Gastrocnemius medialis (tissue), 4 donors: Measurements from ENCODE around the gene NELFB. TPM values are rescaled to one million over a fixed set of nuclear protein-coding genes. Genes with fewer than 3 reads are reported as not detected.
A peak's percentile ranks its signal among the peaks of the same experiment; 100 is the strongest.

Source experiments
- ATAC-seq, 2 donors: fragments of 150-250 bp; one replicate each; pipeline ENCODE4 v1.9.1; 2016
- DNase-seq, 2 donors: peaks; one replicate each; pipeline ENCODE4 v3.0.0-alpha.2; 2019
- H3K27ac ChIP-seq, 4 donors: fragments of 200-600 bp; sonication (generic); 1 replicate in 1 of 4; 2 replicates in 3 of 4; pipeline ENCODE4 v1.5.1; 2016 to 2018; ENCODE audit warnings: mild to moderate bottlenecking in 2 of 4, moderate library complexity in 1 of 4
- H3K27me3 ChIP-seq, 3 donors: fragments of 200-600 bp; sonication (generic) in 2 of 3; 1 replicate in 1 of 3; 2 replicates in 2 of 3; pipeline versions ENCODE4 v1.5.1 to v1.6.0; 2016 to 2019; ENCODE audit warnings: mild to moderate bottlenecking in 1 of 3, moderate library complexity in 1 of 3
- H3K36me3 ChIP-seq, 2 donors: fragments of 200-600 bp; sonication (generic) in 1 of 2; one replicate each; pipeline ENCODE4 v1.5.1; 2017 to 2018
- H3K4me1 ChIP-seq, 2 donors: fragments of 200-600 bp; sonication (generic) in 1 of 2; one replicate each; pipeline ENCODE4 v1.5.1; 2016 to 2017; ENCODE audit warnings: mild to moderate bottlenecking in 2 of 2
- H3K4me3 ChIP-seq, 4 donors: fragments of 200-600 bp; sonication (generic) in 3 of 4; 1 replicate in 1 of 4; 2 replicates in 3 of 4; pipeline ENCODE4 v1.5.1; 2016 to 2019; ENCODE audit warnings: mild to moderate bottlenecking in 2 of 4
- H3K9me3 ChIP-seq, 3 donors: fragments of 200-600 bp; sonication (generic) in 2 of 3; 1 replicate in 1 of 3; 2 replicates in 2 of 3; pipeline ENCODE4 v1.5.1; 2016 to 2019
- POLR2A ChIP-seq, 2 donors: fragments of 450-650 bp; IDR thresholded peaks; one replicate each; pipeline ENCODE4 v1.6.1; 2017; ENCODE audit warnings: antibody characterized with exemption in 2 of 2, mild to moderate bottlenecking in 2 of 2, moderate library complexity in 2 of 2
- in situ Hi-C, 4 donors: fragments of 200-750 bp; cut with MboI; loops; one replicate each; pipeline versions ENCODE4 v1.15.0 to v1.8.0; 2017; ENCODE audit warnings: low sequenced_read_pairs in 4 of 4
- intact Hi-C: fragments of 100-400 bp; cut with DNase I; formaldehyde crosslinking; loops from one replicate; pipeline ENCODE4 v1.15.1; 2023; ENCODE audit warnings: low total_unique reads
- total RNA-seq, 4 donors: library from RNA; depleted of rRNA; stranded (reverse); fragments of >200 nt; gene quantifications; one replicate each; pipeline versions ENCODE4 v1.1.0 to v1.2.3, GENCODE V29; 2016
- TF ChIP-seq, protein P1 (sequence below), 5 experiments: fragments of 450-650 bp in 3 of 5; fragments of 200-600 bp in 2 of 5; sonication (generic) in 2 of 5; IDR thresholded peaks in 4 of 5; conservative IDR thresholded peaks in 1 of 5; 1 replicate in 4 of 5; 2 replicates in 1 of 5; pipeline ENCODE4 v1.5.1; 2016 to 2019; ENCODE audit warnings: antibody characterized with exemption in 5 of 5, mild to moderate bottlenecking in 3 of 5, moderate library complexity in 3 of 5

NELFB gene
- total RNA-seq, 4 donors from 2014 or later = 21.6 to 61.5 (median 39.4) TPM

GRCh38 chr9:137298401-137299202 is 43.5 kb downstream of the NELFB start:
- Histone ChIP-seq H3K36me3 (no peaks in the 10 kb centered on the region), H3K9me3 (no peaks in the 10 kb centered on the region), H3K4me3 (peak overlapping the region; percentile 20 to 55 (median 32)), H3K27ac (peak overlapping the region; percentile 24 to 81 (median 79)), H3K4me1 (peaks cover 0 to 12% of the 10 kb centered on the region in 2 donors), H3K27me3 (peaks cover 60 to 65% (median 63%) of the 10 kb centered on the region in 3 donors)
- no peak for DNase-seq
- in situ Hi-C loops (loop anchor here (10.0 to 25.0 kb wide), 2 partner anchors 106 to 114 kb away; partner anchors contain the start of genes EXD3 (in 3 of the 4) and NOXA1 (in 3 of the 4)), intact Hi-C loops (no loop called here)
- ATAC-seq = no peak
- no peak for TF ChIP-seq POLR2A (IDR thresholded peaks at IDR 0.05)
- TF ChIP-seq, protein P1, sequence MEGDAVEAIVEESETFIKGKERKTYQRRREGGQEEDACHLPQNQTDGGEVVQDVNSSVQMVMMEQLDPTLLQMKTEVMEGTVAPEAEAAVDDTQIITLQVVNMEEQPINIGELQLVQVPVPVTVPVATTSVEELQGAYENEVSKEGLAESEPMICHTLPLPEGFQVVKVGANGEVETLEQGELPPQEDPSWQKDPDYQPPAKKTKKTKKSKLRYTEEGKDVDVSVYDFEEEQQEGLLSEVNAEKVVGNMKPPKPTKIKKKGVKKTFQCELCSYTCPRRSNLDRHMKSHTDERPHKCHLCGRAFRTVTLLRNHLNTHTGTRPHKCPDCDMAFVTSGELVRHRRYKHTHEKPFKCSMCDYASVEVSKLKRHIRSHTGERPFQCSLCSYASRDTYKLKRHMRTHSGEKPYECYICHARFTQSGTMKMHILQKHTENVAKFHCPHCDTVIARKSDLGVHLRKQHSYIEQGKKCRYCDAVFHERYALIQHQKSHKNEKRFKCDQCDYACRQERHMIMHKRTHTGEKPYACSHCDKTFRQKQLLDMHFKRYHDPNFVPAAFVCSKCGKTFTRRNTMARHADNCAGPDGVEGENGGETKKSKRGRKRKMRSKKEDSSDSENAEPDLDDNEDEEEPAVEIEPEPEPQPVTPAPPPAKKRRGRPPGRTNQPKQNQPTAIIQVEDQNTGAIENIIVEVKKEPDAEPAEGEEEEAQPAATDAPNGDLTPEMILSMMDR (IDR thresholded peaks at IDR 0.05 in 4 of 5, conservative IDR thresholded peaks at IDR 0.05 in 1 of 5) = no peak

DNA sequence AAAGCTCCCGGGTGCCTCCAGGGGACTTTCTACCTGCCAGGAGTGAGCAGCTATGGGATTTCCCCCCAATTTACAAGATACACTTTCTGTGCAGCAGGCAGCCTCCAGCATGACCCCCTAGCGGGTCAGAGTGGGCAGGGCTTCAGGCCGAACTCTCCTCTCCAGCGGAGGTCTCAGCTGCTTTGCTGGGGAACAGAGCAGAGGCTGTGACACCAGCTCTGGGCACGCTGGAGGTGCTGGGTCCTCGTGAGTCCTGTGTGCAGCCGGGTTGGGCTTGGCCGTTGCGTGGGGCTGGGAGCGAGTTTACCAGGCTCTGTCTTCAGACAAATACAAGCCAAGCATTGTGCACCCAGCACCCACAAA is 44.1 kb downstream of the NELFB start:
- Histone ChIP-seq H3K27me3 (peaks cover 56 to 59% (median 58%) of the 10 kb centered on the region in 3 donors), H3K4me3 (peak overlapping the region; percentile 18 to 55 (median 32))

GRCh38 chr9:137299938-137300337 is 44.8 kb downstream of the NELFB start:
- peak overlapping the region; percentile 17 to 81 (median 79) for H3K27ac ChIP-seq
- H3K4me3 ChIP-seq = peak overlapping the region; percentile 44 to 61 (median 52)
- ATAC-seq (no peak), DNase-seq (no peak)
- no peaks in the 10 kb centered on the region for H3K36me3 ChIP-seq
- intact Hi-C loops = no loop called here
- in situ Hi-C loops = loop anchor here (10.0 to 25.0 kb wide), 2 partner anchors 105 to 112 kb away; partner anchors contain the start of genes EXD3 (in 3 of the 4) and NOXA1 (in 3 of the 4)
- peaks cover 7 to 16% of the 10 kb centered on the region in 2 donors for H3K4me1 ChIP-seq
- H3K27me3 ChIP-seq = peaks cover 50 to 52% (median 50%) of the 10 kb centered on the region in 3 donors
- no peaks in the 10 kb centered on the region for H3K9me3 ChIP-seq
- TF ChIP-seq POLR2A (IDR thresholded peaks at IDR 0.05) = no peak
- TF ChIP-seq, protein P1 (IDR thresholded peaks at IDR 0.05 in 4 of 5, conservative IDR thresholded peaks at IDR 0.05 in 1 of 5) = no peak

More for the DNA sequence above, 44.1 kb downstream of the NELFB start:
- intact Hi-C loops (no loop called here), in situ Hi-C loops (loop anchor here (10.0 to 25.0 kb wide), 2 partner anchors 106 to 113 kb away; partner anchors contain the start of genes EXD3 (in 3 of the 4) and NOXA1 (in 3 of the 4))
- TF ChIP-seq POLR2A (IDR thresholded peaks at IDR 0.05) = no peak
- TF ChIP-seq, protein P1 (IDR thresholded peaks at IDR 0.05 in 4 of 5, conservative IDR thresholded peaks at IDR 0.05 in 1 of 5) = no peak
- Histone ChIP-seq H3K9me3 (no peaks in the 10 kb centered on the region), H3K27ac (peak overlapping the region in 3 of 4 donors; percentile 78 to 81 (median 80)), H3K36me3 (no peaks in the 10 kb centered on the region), H3K4me1 (peaks cover 0 to 12% of the 10 kb centered on the region in 2 donors)
- DNase-seq (no peak), ATAC-seq (no peak)

DNA sequence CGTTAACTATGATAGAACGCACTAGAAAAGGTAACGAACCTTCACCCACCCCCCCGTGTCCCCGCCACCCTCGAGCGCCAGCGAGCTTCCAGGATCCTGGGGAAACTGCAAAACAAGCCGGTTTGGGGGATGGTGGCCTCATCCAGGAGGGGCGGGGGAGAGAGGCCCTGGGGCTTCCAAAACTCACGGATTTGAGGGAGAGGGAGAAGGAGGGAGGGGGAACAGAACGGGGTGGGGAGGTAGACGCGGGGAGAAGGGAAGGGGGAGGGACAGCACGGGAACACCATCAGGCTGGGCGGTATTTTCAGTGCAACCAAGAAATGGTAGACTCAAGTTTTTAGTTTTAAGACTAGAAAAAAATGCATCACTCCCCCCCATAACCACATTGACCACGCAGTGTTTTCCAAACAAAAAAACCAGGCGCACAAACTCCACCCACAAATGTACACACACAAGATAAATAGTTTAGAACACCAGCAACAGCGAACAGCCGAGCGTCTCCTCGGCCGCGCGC is 45.5 kb downstream of the NELFB start:
- in situ Hi-C loops (no loop called here), intact Hi-C loops (no loop called here)
- no peaks in the 10 kb centered on the region for H3K9me3 ChIP-seq
- TF ChIP-seq, protein P1 (IDR thresholded peaks at IDR 0.05 in 4 of 5, conservative IDR thresholded peaks at IDR 0.05 in 1 of 5) = no peak
- no peak for TF ChIP-seq POLR2A (IDR thresholded peaks at IDR 0.05)
- H3K27ac ChIP-seq = peak overlapping the region; percentile 17 to 81 (median 78)
- H3K36me3 ChIP-seq = no peaks in the 10 kb centered on the region
- no peak for ATAC-seq
- H3K4me1 ChIP-seq = peaks cover 13 to 18% of the 10 kb centered on the region in 2 donors
- peaks cover 47 to 49% (median 48%) of the 10 kb centered on the region in 3 donors for H3K27me3 ChIP-seq
- DNase-seq = no peak
- H3K4me3 ChIP-seq = peak overlapping the region; percentile 44 to 61 (median 52)
